ENCODE data around the gene RTEL1.

RTEL1 gene

GRCh38 chr20:63673951-63674350, 15.8 kb downstream of the RTEL1 start:
- no peak for DNase-seq

- DNase-seq: no peak
Measured at GRCh38 chr20:63675681-63676368, 17.7 kb downstream of the RTEL1 start.

- DNase-seq: no peak
Measured at GRCh38 chr20:63678071-63678470, 20.0 kb downstream of the RTEL1 start.

GRCh38 chr20:63678667-63679465, 20.8 kb downstream of the RTEL1 start:
- DNase-seq: no peak

GRCh38 chr20:63679799-63680305, 21.7 kb downstream of the RTEL1 start:
- no peak for DNase-seq

GRCh38 chr20:63680427-63680826, 22.3 kb downstream of the RTEL1 start:
- DNase-seq: no peak

- no peak for DNase-seq
Measured at GRCh38 chr20:63680857-63681608, 22.9 kb downstream of the RTEL1 start.

GRCh38 chr20:63681609-63682142, 23.6 kb downstream of the RTEL1 start:
- no peak for DNase-seq

GRCh38 chr20:63682384-63683139, 24.4 kb downstream of the RTEL1 start:
- DNase-seq: no peak

GRCh38 chr20:63685269-63686026, 27.3 kb downstream of the RTEL1 start:
- no peak for DNase-seq

- no peak for DNase-seq
Measured at GRCh38 chr20:63686094-63686491, 28.0 kb downstream of the RTEL1 start.

- no peak for DNase-seq
Measured at GRCh38 chr20:63686492-63687321, 28.6 kb downstream of the RTEL1 start.

GRCh38 chr20:63687419-63688178, 29.5 kb downstream of the RTEL1 start:
- no peak for DNase-seq

GRCh38 chr20:63688228-63689045, 30.3 kb downstream of the RTEL1 start:
- no peak for DNase-seq

- no peak for DNase-seq
Measured at GRCh38 chr20:63689046-63690002, 31.2 kb downstream of the RTEL1 start.

GRCh38 chr20:63690003-63690897, 32.1 kb downstream of the RTEL1 start:
- no peak for DNase-seq
